ENCODE measurements around the gene EEIG1.

EEIG1 gene

GRCh38 chr9:127938298-127938690 is 42.5 kb downstream of the EEIG1 start:
- no peak for DNase-seq

GRCh38 chr9:127937388-127938297 is 43.1 kb downstream of the EEIG1 start, which contains the start of gene DPM2:
DPM2 (minus strand) TSS chr9:127937854; CDS start chr9:127937820, 34 bp downstream.
- peak; percentile 88 for DNase-seq

- no peak for DNase-seq
These were observed 43.8 kb downstream of the EEIG1 start for GRCh38 chr9:127937056-127937387.

GRCh38 chr9:127936347-127936852 is 44.4 kb downstream of the EEIG1 start:
- DNase-seq, result no peak

GRCh38 chr9:127935765-127936221 is 45.0 kb downstream of the EEIG1 start:
- no peak for DNase-seq

GRCh38 chr9:127934986-127935385 is 45.8 kb downstream of the EEIG1 start:
- no peak for DNase-seq

- DNase-seq, result no peak
These were observed 46.5 kb downstream of the EEIG1 start for GRCh38 chr9:127934248-127934647.

- DNase-seq, result peak; percentile 79
These were observed 49.5 kb downstream of the EEIG1 start for GRCh38 chr9:127931092-127931881.

All from fibroblast of skin of scalp (primary cell).